Body of pancreas (tissue), 4 donors: ENCODE results near the gene AFG3L2.

ENCODE experiments used
- CTCF ChIP-seq, 7 experiments: fragments of 450-650 bp in 4 of 7; fragments of 200-600 bp in 3 of 7; sonication (generic) in 3 of 7; IDR thresholded peaks; one replicate each; pipeline ENCODE4 v1.5.1; 2016 to 2019; ENCODE audit warnings: antibody characterized with exemption in 7 of 7
- POLR2A ChIP-seq, 3 donors: fragments of 450-650 bp; IDR thresholded peaks; one replicate each; pipeline ENCODE4 v1.6.1; 2016; ENCODE audit warnings: antibody characterized with exemption in 3 of 3, mild to moderate bottlenecking in 2 of 3

GRCh38 chr18:12326711-12327460 lies 50.1 kb downstream of the AFG3L2 start:
- no peak for TF ChIP-seq CTCF (IDR thresholded peaks at IDR 0.05)
- no peak for TF ChIP-seq POLR2A (IDR thresholded peaks at IDR 0.05)
